Activated T-cell treated with anti-CD3 and anti-CD28 coated beads, Interleukin-2, amount 50 U/mL, for 24 hours (primary cell): ENCODE measurements around the gene TRDN.
"Not testable (repeated sequence)": the region's sequence is repeated elsewhere in the genome, so short reads cannot be mapped to it uniquely, and the experiment has no call there.

Source experiments
- DNase-seq: peaks from one replicate; pipeline ENCODE4 v3.0.0-alpha.2; 2020
- H3K27ac Mint-ChIP-seq: 2 replicates; pipeline ENCODE4 v1.8.0; 2020; ENCODE audit warnings: mild to moderate bottlenecking, mixed read lengths
- H3K27me3 Mint-ChIP-seq: 2 replicates; pipeline ENCODE4 v1.8.0; 2020; ENCODE audit warnings: mixed read lengths
- H3K36me3 Mint-ChIP-seq: 2 replicates; pipeline ENCODE4 v1.8.0; 2020; ENCODE audit warnings: low read depth, mixed read lengths
- H3K4me1 Mint-ChIP-seq: 2 replicates; pipeline ENCODE4 v1.8.0; 2020; ENCODE audit warnings: low read depth, mixed read lengths
- H3K4me3 Mint-ChIP-seq: 2 replicates; pipeline ENCODE4 v1.8.0; 2020; ENCODE audit warnings: mild to moderate bottlenecking, moderate library complexity, mixed read lengths
- H3K9me3 Mint-ChIP-seq: 2 replicates; pipeline ENCODE4 v1.8.0; 2020; ENCODE audit warnings: mixed read lengths

The TRDN gene

DNA sequence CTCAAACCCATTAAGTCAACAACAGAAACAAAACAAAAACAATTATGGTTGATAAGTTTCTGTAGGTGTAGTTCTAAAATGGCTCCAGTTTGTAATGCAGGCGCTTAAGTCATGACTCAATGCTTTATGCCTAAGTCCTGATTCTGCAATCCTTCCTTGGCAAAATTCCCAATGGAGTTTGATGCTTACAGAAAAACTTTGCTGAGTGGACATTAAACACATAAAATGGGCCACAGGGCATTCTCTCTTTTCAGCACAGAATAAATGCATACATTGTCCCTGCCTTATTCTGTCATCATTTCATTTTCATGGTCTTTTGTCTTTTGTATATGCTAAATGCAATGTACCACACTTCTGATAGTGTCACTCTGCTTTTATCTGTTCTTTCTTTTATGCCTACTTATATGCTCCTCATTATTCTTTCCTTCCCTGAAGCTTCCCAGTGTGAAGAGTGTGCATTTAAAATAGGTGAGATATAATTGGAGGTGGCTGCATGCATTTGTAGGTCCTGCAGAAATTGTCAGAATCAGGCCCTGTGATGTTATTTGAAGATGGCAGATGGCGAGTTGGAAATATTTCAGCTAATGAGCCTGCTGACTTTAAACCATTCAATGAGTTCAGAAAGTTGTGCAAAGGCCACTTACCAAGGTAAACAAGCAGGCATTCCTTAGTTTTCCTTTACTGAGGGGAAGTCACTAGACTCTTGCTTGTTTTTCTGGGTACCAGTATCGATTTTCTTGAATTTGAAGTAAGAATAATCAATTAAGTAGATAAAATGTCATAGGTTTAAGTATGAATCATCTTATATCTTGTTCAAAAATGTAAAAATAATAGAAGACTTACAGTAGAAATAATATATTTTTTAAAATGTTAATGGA, 313.1 kb downstream of the TRDN start:
- Mint-ChIP-seq H3K4me3 (no peak overlapping the region), H3K36me3 (no peaks in the 10 kb centered on the region), H3K9me3 (no peaks in the 10 kb centered on the region), H3K27ac (no peak overlapping the region), H3K27me3 (no peaks in the 10 kb centered on the region), H3K4me1 (no peaks in the 10 kb centered on the region)
- DNase-seq = no peak

DNA sequence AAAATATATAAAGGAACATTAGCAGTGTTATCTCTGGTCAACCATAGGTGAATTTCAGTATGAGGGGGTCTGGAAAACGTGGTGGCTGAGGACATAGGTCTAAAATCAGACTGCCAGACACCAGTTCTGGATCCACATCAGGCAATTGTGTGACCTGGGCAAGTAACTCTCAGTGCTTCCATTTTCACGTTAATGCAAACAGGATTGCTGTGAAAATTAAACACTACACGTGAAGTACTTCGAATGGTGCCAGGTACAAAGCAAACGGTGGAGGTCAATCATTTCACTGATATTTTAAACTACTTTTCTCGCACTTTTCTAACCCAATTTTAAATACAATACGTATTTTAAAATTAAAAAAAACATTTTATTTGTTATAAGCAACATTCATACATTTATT, 315.7 kb downstream of the TRDN start:
- Mint-ChIP-seq H3K27ac (no peak overlapping the region), H3K4me3 (no peak overlapping the region), H3K9me3 (no peaks in the 10 kb centered on the region), H3K4me1 (no peaks in the 10 kb centered on the region), H3K27me3 (no peaks in the 10 kb centered on the region), H3K36me3 (no peaks in the 10 kb centered on the region)
- no peak for DNase-seq

DNA sequence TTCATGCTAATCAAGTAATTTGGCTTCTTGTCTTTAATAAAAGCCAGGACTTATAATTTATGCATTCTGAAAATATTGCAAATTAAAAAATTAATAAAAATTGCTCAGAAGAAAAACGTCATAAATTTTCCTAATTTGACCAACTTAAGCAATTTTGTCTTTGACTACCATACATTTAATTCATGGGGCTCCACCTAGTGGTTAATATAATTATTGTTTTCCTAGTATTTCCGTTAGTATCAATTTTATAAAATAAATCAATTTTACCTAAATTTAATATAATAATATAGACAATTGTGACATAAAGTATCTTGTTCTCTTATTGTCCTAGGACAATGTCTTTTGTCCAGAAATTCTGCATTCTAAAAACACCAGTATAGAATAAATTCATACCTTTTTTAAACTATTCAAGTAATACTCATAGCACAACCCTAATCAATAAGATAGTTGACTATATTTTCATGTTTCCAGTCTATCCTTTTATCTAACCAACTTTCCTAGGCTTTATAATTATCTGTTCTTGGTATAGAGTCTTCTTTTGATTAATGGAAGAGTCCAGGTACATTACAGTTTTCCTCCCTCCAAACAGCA, 319.9 kb downstream of the TRDN start:
- Mint-ChIP-seq H3K4me3 (no peak overlapping the region), H3K27ac (no peak overlapping the region), H3K9me3 (peaks cover 9% of the 10 kb centered on the region), H3K27me3 (no peaks in the 10 kb centered on the region), H3K36me3 (no peaks in the 10 kb centered on the region), H3K4me1 (no peaks in the 10 kb centered on the region)
- no peak for DNase-seq

DNA sequence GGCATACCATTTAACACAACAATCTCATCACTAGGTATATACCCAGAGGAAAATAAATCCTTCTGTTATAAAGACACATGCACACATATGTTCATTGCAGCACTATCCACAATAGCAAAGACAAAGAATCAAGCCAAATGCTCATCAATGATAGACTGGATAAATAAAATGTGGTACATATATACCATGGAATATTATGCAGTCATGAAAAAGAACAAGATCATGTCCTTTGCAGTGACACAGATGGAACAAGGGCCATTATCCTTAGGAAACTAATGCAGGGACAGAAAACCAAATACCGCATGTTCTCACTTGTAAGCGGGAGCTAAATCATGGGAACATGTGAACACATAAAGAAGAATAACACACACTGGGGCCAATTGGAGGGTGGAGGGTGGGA, 322.3 kb downstream of the TRDN start:
- not testable (repeated sequence) for H3K4me3 Mint-ChIP-seq, H3K27me3 Mint-ChIP-seq, H3K36me3 Mint-ChIP-seq, H3K9me3 Mint-ChIP-seq, DNase-seq, H3K27ac Mint-ChIP-seq, H3K4me1 Mint-ChIP-seq

DNA sequence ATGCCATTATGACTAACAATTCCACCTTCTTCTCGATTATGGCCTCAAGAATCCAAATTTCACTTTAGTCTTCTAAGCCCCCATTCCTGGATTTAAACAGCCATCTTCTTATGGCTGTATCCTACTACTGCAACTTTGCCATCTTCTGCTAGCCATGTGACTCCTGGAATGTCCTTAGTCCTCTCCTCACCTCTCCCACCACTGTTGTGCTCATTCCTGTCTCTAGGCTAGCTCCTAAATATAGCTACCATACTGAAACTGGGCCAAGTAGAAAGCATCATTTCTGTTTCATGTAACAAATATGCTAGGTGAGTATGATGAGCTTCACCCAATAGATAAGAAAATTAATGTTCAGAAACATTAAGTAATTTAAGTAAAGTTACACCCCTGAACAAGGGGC, 327.6 kb downstream of the TRDN start:
- no peaks in the 10 kb centered on the region for H3K27me3 Mint-ChIP-seq
- H3K4me1 Mint-ChIP-seq = no peaks in the 10 kb centered on the region
- no peak overlapping the region for H3K27ac Mint-ChIP-seq
- H3K4me3 Mint-ChIP-seq = no peak overlapping the region
- H3K36me3 Mint-ChIP-seq = no peaks in the 10 kb centered on the region
- H3K9me3 Mint-ChIP-seq = peaks cover 4% of the 10 kb centered on the region
- DNase-seq = no peak

DNA sequence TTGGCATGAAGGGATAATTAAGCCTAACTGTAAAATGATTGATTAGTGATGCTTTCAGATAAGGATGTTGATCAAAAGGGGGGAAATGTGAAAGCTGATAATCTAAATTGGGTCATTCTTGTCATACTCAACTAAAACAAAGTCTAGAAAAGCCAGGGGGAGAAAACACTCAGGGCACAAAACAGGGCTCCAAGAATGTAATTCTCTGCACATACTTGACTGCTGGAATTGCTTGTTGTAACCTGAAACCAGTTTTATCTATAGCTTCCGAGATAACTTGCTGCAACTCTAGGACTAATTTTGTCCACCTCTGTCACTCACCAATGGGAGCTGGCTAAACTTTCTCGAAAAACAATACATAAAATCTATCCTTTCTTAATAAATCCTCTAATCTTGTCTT, 330.4 kb downstream of the TRDN start:
- no peaks in the 10 kb centered on the region for H3K9me3 Mint-ChIP-seq
- DNase-seq = no peak
- H3K4me3 Mint-ChIP-seq = no peak overlapping the region
- H3K27me3 Mint-ChIP-seq = no peaks in the 10 kb centered on the region
- no peak overlapping the region for H3K27ac Mint-ChIP-seq
- no peaks in the 10 kb centered on the region for H3K36me3 Mint-ChIP-seq
- no peaks in the 10 kb centered on the region for H3K4me1 Mint-ChIP-seq

DNA sequence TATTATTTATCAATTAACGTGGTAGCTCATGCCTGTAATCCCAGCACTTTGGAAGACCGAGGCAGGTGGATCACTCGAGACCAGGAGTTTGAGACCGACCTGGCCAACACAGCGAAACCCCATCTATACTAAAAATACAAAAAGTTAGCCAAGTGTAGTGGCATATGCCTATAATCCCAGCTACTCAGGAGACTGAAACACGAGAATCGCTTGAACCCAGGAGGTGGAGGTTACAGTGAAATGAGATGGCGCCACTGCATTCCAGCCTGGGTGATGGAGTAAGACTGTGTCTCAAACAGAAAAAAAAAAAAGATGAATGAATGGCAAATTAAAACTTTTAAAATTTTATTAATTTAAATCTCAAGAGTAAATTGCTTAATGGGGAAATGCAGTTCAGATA, 341.1 kb downstream of the TRDN start:
- H3K4me1 Mint-ChIP-seq = no peaks in the 10 kb centered on the region
- no peak overlapping the region for H3K27ac Mint-ChIP-seq
- no peak overlapping the region for H3K4me3 Mint-ChIP-seq
- DNase-seq = no peak
- no peaks in the 10 kb centered on the region for H3K9me3 Mint-ChIP-seq
- H3K36me3 Mint-ChIP-seq = no peaks in the 10 kb centered on the region
- no peaks in the 10 kb centered on the region for H3K27me3 Mint-ChIP-seq

DNA sequence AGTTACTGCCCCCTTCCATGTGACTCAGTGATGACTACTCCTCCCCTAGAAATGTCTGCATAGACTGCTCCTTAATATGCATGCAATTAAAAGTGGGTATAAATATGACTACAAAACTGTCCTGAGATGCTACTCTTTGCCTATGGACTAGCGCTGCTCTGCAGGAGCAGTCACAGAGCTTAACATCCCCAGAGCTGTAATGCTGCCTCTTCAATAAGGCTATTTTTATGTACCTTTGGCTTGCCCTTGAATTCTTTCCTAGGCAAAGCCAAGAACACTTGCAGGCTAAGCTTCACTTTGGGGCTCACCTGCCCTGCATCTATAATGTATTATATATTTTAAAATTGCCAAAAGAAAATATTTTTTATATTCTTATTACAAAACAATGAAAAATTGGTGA, 341.6 kb downstream of the TRDN start:
- no peak for DNase-seq
- Mint-ChIP-seq H3K36me3 (no peaks in the 10 kb centered on the region), H3K9me3 (no peaks in the 10 kb centered on the region), H3K27me3 (no peaks in the 10 kb centered on the region), H3K4me3 (no peak overlapping the region), H3K27ac (no peak overlapping the region), H3K4me1 (no peaks in the 10 kb centered on the region)

DNA sequence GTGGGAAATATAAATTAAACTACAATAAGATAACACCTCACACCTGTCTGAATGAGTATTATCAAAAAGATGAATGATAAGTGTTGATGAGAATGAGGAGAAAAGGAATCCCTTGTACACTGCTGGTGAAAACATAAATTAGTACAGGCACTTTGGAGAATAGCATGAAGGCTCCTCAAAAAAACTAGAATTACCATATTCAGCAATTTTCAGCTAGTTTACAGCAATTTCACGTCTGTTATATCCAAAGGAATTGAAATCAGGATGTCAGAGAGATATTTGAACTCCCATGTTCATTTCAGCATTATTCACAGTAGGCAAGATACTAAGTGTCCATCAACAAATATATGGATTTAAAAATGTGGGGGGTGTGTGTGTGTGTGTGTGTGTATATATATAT, 348.1 kb downstream of the TRDN start:
- no peak overlapping the region for H3K27ac Mint-ChIP-seq
- no peaks in the 10 kb centered on the region for H3K4me1 Mint-ChIP-seq
- H3K36me3 Mint-ChIP-seq = no peaks in the 10 kb centered on the region

DNA sequence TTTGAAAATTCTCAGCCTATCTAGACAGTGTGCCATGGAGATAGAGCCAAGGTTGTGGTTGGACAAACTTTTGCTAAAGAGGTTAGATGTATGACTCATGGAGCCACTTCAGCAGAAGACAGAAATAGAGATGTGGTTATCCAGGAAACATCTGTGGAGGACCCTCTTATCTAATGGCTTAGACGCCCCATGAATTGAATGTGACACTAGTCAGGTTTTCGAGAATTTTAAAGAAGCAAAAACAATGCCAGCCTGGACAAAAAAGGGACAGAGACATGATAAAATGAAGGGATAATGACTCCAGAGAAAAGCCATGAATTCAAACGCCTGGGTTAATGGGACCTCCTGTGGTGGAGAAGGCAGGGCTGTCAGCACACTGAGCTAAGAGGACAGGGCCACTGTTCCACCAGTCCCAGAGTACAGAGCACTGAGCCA, 360.2 kb downstream of the TRDN start:
- Mint-ChIP-seq H3K27me3 (no peaks in the 10 kb centered on the region), H3K9me3 (no peaks in the 10 kb centered on the region), H3K36me3 (no peaks in the 10 kb centered on the region), H3K4me1 (no peaks in the 10 kb centered on the region), H3K27ac (no peak overlapping the region), H3K4me3 (no peak overlapping the region)
- no peak for DNase-seq

More for the DNA sequence above, 348.1 kb downstream of the TRDN start:
- no peak for DNase-seq
- Mint-ChIP-seq H3K4me3 (no peak overlapping the region), H3K9me3 (peaks cover 4% of the 10 kb centered on the region), H3K27me3 (no peaks in the 10 kb centered on the region)

DNA sequence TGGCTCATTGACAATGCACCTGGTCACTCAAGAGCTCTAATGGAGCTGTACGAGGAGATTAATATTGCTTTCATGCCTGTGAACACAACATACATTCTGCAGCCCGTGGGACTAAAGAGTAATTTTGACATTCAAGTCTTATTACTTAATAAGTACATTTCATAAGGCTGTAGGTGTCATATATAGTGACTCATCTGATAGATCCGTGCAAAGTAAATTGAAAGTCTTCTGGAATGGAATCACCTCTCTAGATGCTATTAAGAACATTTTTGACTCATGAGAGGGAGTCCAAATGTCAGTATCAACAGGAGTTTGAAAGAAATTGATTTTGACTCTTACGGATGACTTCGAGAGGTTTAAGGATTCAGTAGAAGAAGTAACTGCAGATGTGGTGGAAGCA, 372.8 kb downstream of the TRDN start:
- no peaks in the 10 kb centered on the region for H3K27me3 Mint-ChIP-seq
- no peaks in the 10 kb centered on the region for H3K9me3 Mint-ChIP-seq
- no peaks in the 10 kb centered on the region for H3K4me1 Mint-ChIP-seq
- H3K27ac Mint-ChIP-seq = no peak overlapping the region
- no peak overlapping the region for H3K4me3 Mint-ChIP-seq
- DNase-seq = no peak
- no peaks in the 10 kb centered on the region for H3K36me3 Mint-ChIP-seq

DNA sequence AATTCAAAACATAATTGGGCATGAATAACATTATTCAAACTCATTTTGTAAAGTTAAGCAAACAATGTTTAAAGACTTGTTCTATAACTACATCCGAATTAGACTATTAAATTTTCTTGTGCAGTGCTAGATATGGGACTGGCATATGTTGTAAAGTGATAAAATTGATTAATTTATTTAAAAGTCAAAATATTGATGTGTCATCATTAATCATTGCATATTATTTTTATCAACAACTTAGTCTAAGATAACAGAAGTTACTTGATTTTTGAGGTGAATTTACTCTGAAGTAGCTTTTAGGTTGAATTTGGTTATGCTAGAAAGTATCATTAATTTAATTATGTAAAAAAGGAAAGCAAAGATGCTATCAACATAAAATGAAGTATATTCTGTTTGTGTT, 396.1 kb downstream of the TRDN start:
- H3K27me3 Mint-ChIP-seq = no peaks in the 10 kb centered on the region
- no peaks in the 10 kb centered on the region for H3K36me3 Mint-ChIP-seq
- no peak overlapping the region for H3K27ac Mint-ChIP-seq
- no peak for DNase-seq
- no peak overlapping the region for H3K4me3 Mint-ChIP-seq
- no peaks in the 10 kb centered on the region for H3K4me1 Mint-ChIP-seq
- H3K9me3 Mint-ChIP-seq = peaks cover 15% of the 10 kb centered on the region

DNA sequence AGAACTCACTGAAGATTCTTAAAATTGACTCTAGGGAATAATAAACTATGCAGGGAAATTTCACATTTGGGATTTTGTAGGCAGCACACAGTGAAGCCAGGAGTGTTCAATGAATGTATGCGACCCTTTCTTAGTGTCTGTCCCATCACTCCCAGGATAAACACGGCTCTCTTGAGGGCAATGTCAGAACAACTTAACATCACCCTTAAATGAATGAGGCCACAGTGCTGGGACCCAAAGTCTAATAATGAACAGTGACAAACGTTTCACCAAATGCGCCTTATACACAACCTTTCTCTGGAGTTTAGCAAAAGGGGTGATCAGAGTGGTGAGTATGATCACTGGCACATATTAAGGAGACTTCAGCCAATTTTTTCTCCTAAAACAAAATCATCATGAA, 403.4 kb downstream of the TRDN start:
- Mint-ChIP-seq H3K4me1 (no peaks in the 10 kb centered on the region), H3K27ac (no peak overlapping the region), H3K27me3 (no peaks in the 10 kb centered on the region), H3K36me3 (no peaks in the 10 kb centered on the region), H3K4me3 (no peak overlapping the region), H3K9me3 (no peaks in the 10 kb centered on the region)
- DNase-seq = no peak

DNA sequence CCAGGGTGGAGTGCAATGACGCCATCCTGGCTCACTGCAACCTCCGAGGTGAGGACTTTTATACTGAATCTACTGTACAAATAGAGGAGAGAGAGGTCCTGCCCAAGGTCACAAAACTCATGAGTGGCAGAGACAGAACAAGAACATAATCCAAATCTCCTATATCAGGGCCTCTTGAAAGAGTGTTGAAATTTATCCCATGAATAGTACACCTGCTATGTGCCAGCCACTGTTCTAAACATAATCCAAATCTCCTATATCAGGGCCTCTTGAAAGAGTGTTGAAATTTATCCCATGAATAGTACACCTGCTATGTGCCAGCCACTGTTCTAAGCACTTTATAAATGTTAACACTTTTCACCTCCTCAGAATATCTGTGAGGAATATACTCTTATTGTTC, 409.0 kb downstream of the TRDN start:
- H3K27ac Mint-ChIP-seq, H3K27me3 Mint-ChIP-seq, DNase-seq, H3K36me3 Mint-ChIP-seq, H3K9me3 Mint-ChIP-seq, H3K4me1 Mint-ChIP-seq, H3K4me3 Mint-ChIP-seq: not testable (repeated sequence)

DNA sequence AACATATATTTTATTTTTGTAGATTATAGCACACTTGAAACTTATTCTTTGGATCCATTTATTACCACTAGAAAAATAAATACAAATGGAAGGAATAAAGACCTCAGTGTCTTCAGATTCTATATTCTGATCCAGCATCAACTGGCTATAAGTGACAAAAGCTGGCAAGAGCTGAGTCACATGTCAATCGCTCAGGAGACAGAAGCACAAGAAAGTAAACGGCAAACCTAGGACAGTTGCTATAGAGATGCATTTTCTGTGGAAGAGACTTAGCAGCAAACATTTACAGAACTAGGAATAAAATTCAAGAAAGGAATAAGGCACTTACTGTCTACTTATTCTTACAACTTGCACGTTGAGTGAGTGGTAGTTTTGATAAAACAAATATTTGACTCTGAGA, 410.4 kb downstream of the TRDN start:
- no peak overlapping the region for H3K4me3 Mint-ChIP-seq
- H3K36me3 Mint-ChIP-seq = no peaks in the 10 kb centered on the region
- H3K9me3 Mint-ChIP-seq = no peaks in the 10 kb centered on the region
- H3K4me1 Mint-ChIP-seq = no peaks in the 10 kb centered on the region
- H3K27me3 Mint-ChIP-seq = no peaks in the 10 kb centered on the region
- no peak for DNase-seq
- no peak overlapping the region for H3K27ac Mint-ChIP-seq
